Esophagus (tissue), 2 donors: ENCODE measurements around the gene SSBP3. TPM values are rescaled to one million over a fixed set of nuclear protein-coding genes. Genes with fewer than 3 reads are reported as not detected.
"Not testable (repeated sequence)": the region's sequence is repeated elsewhere in the genome, so short reads cannot be mapped to it uniquely, and the experiment has no call there.

Experiments
- H3K27ac ChIP-seq, 2 donors: one replicate each; pipeline ENCODE4 v1.5.1; 2013; ENCODE audit warnings: low read depth in 2 of 2, mild to moderate bottlenecking in 2 of 2, inconsistent platforms in 1 of 2, low read length in 1 of 2, moderate library complexity in 1 of 2
- H3K27me3 ChIP-seq, 2 donors: one replicate each; pipeline ENCODE4 v1.6.1; 2013; ENCODE audit warnings: low read length in 2 of 2, control low read depth in 1 of 2, mild to moderate bottlenecking in 1 of 2; ENCODE audit not compliant: insufficient read depth in 2 of 2, control insufficient read depth in 1 of 2
- H3K36me3 ChIP-seq, 2 donors: one replicate each; pipeline ENCODE4 v1.6.1; 2013; ENCODE audit warnings: low read length in 1 of 2; ENCODE audit not compliant: control insufficient read depth in 2 of 2, insufficient read depth in 2 of 2
- H3K4me1 ChIP-seq, 2 donors: one replicate each; pipeline ENCODE4 v1.6.1; 2013; ENCODE audit warnings: low read length in 1 of 2; ENCODE audit not compliant: control insufficient read depth in 2 of 2, insufficient read depth in 2 of 2
- H3K4me3 ChIP-seq, 2 donors: one replicate each; pipeline ENCODE4 v1.5.1; 2013; ENCODE audit warnings: low read length in 2 of 2, mild to moderate bottlenecking in 2 of 2, low read depth in 1 of 2, moderate library complexity in 1 of 2
- H3K9me3 ChIP-seq, 2 donors: one replicate each; pipeline ENCODE4 v1.6.1; 2013; ENCODE audit warnings: mild to moderate bottlenecking in 2 of 2, low read depth in 1 of 2, low read length in 1 of 2, moderate library complexity in 1 of 2; ENCODE audit not compliant: control insufficient read depth in 2 of 2, insufficient read depth in 1 of 2
- WGBS, 2 donors: extraction: QIAGEN DNeasy Blood & Tissue Kit; methylation state at CpG; one replicate each; pipeline ENCODE4 v1.1.7; 2013; 5-methylcytosine and 5-hydroxymethylcytosine counted together
- polyA plus RNA-seq, 2 donors: library from polyadenylated mRNA; stranded (reverse); fragments of 200-250 nt; gene quantifications; one replicate each; pipeline ENCODE4 v1.2.3, GENCODE V29; 2013
- donor health status: healthy with polysubstance abuse.
- donor health status: Bipolar disorder and iron deficiency.

Gene SSBP3
- polyA plus RNA-seq, 2 donors: 30.7 to 39.0 TPM

- not testable (repeated sequence) for H3K27ac ChIP-seq, H3K4me1 ChIP-seq, H3K4me3 ChIP-seq, H3K27me3 ChIP-seq, H3K9me3 ChIP-seq
- 96% methylated on average over 17 to 33 of the region's 33 CpGs for WGBS, 2 donors
- peaks cover 6 to 21% of the 10 kb centered on the region in 2 donors for H3K36me3 ChIP-seq
Observed at GRCh38 chr1:54233196-54233595, 173.0 kb downstream of the SSBP3 start.

DNA sequence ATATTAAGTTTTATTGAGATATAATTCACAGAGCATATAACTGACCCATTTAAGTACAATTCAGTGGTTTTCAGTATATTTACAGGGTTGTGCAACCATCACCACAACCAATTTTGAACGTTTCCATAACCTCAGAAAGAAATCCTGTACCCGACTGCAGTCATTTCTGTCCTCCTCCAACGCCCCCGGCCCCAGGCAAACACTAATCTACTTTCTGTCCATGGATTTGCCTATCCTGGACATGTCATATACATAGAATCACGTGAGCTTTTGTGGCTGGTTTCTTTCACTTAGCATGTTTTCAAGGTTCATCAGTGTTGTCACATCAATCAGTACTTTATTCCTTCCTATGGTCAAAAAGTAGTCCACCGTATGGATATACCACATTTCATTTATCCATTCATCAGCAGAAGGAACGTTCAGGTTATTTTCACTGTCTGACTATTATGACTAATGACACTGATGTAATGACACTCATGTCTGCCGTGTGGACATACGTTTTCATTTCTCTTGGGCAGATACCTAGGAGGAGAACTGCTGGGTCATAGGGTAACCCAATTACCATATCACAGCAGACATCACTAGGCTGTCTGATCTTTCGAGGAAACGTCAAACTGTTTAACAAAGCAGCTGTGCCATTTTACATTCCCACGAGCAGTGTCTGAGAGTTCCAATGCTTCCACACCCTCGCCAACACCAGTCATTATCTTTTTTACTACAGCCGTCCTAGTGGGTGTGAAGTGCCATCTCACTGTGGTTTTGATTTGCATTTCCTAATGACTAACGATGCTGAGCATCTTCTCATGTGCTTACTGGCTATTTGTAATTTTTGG is 175.5 kb downstream of the SSBP3 start:
- Histone ChIP-seq H3K9me3 (no peaks in the 10 kb centered on the region), H3K27me3 (no peaks in the 10 kb centered on the region), H3K36me3 (peaks cover 0 to 12% of the 10 kb centered on the region in 2 donors), H3K27ac (no peak overlapping the region), H3K4me1 (peaks cover 0 to 6% of the 10 kb centered on the region in 2 donors), H3K4me3 (no peak overlapping the region)
- WGBS, 2 donors: 68 to 74% methylated on average over 15 of the region's 15 CpGs

GRCh38 chr1:54229281-54229891 is 176.8 kb downstream of the SSBP3 start:
- H3K27me3 ChIP-seq: no peaks in the 10 kb centered on the region
- no peak overlapping the region for H3K27ac ChIP-seq
- WGBS, 2 donors: 42 to 54% methylated on average over 11 of the region's 11 CpGs
- H3K36me3 ChIP-seq: peaks cover 0 to 14% of the 10 kb centered on the region in 2 donors
- H3K4me3 ChIP-seq: no peak overlapping the region
- peaks cover 0 to 6% of the 10 kb centered on the region in 2 donors for H3K4me1 ChIP-seq
- no peaks in the 10 kb centered on the region for H3K9me3 ChIP-seq

- Histone ChIP-seq H3K27ac (no peak overlapping the region), H3K9me3 (no peaks in the 10 kb centered on the region), H3K4me3 (no peak overlapping the region), H3K27me3 (no peaks in the 10 kb centered on the region), H3K4me1 (peaks cover 0 to 6% of the 10 kb centered on the region in 2 donors), H3K36me3 (peaks cover 0 to 14% of the 10 kb centered on the region in 2 donors)
- WGBS, 2 donors: 92 to 95% methylated on average over 13 of the region's 13 CpGs
Observed at GRCh38 chr1:54228638-54229079, 177.5 kb downstream of the SSBP3 start.

DNA sequence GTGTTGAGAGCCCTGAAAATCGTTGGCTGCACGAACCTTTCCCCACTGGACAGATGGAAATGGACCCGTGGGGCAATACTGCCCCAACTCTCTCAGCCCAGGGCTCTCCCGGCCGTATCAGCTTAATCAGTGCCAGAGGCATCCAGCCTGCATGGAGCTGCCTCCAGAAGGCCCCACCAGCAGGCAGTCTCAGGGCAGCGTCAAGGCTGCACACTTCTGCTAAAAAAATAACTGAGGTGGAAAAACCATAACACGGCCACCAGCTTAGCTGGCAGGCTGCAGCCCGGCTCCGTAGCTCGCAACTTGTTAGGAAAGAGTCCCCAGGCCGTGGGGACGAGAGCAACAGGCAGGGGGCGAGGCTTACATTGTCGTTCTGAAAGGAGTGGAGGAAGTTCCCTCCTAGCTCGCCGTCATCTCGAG is 178.3 kb downstream of the SSBP3 start:
- Histone ChIP-seq H3K4me3 (no peak overlapping the region), H3K36me3 (peaks cover 0 to 14% of the 10 kb centered on the region in 2 donors), H3K27ac (no peak overlapping the region), H3K4me1 (peaks cover 0 to 6% of the 10 kb centered on the region in 2 donors), H3K9me3 (no peaks in the 10 kb centered on the region), H3K27me3 (no peaks in the 10 kb centered on the region)
- WGBS, 2 donors: 64 to 67% methylated on average over 17 of the region's 17 CpGs

DNA sequence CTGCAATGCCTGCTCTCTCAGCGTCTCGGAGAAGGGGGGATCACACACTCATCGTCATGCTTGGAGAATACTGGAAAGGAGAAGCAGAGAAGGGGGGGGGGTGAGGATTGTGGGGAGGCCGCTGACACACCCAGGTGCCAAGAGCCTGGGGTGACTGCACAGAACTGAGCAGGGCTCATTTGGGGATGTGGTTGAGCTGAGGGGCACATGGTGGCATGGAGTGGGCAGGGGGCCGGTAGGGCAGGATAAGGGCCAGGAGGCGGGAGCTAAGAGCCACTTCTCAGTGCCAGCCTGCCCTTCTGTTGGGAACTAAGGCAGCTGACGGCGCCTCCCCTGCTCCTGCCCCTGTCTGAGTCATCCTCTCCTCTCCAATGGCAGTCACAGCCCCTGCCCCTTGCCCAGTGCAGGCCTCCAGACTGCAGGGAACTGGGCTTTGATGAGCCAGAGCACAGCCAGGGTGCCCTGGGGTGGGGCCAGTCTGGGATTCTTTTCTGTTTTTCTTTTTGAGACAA is 179.0 kb downstream of the SSBP3 start:
- WGBS, 2 donors: 41 to 49% methylated on average over 7 to 8 of the region's 8 CpGs
- Histone ChIP-seq H3K9me3 (no peaks in the 10 kb centered on the region), H3K27ac (no peak overlapping the region), H3K27me3 (no peaks in the 10 kb centered on the region), H3K4me1 (peaks cover 0 to 6% of the 10 kb centered on the region in 2 donors), H3K4me3 (no peak overlapping the region), H3K36me3 (peaks cover 0 to 14% of the 10 kb centered on the region in 2 donors)

GRCh38 chr1:54225986-54226559 is 180.1 kb downstream of the SSBP3 start:
- H3K4me3 ChIP-seq: no peak overlapping the region
- peaks cover 0 to 6% of the 10 kb centered on the region in 2 donors for H3K4me1 ChIP-seq
- 84 to 90% methylated on average over 20 of the region's 20 CpGs for WGBS, 2 donors
- H3K36me3 ChIP-seq: peaks cover 0 to 14% of the 10 kb centered on the region in 2 donors
- H3K9me3 ChIP-seq: no peaks in the 10 kb centered on the region
- no peak overlapping the region for H3K27ac ChIP-seq
- H3K27me3 ChIP-seq: no peaks in the 10 kb centered on the region

GRCh38 chr1:54225378-54225777 is 180.8 kb downstream of the SSBP3 start:
- Histone ChIP-seq H3K27me3 (no peaks in the 10 kb centered on the region), H3K4me1 (peaks cover 0 to 6% of the 10 kb centered on the region in 2 donors), H3K27ac (no peak overlapping the region), H3K9me3 (no peaks in the 10 kb centered on the region), H3K4me3 (no peak overlapping the region), H3K36me3 (peaks cover 0 to 14% of the 10 kb centered on the region in 2 donors)
- 82 to 83% methylated on average over 6 of the region's 6 CpGs for WGBS, 2 donors

- Histone ChIP-seq H3K27ac (no peak overlapping the region), H3K4me1 (peaks cover under 1 to 7% of the 10 kb centered on the region in 2 donors), H3K9me3 (no peaks in the 10 kb centered on the region), H3K4me3 (no peak overlapping the region), H3K27me3 (no peaks in the 10 kb centered on the region), H3K36me3 (peaks cover 0 to 13% of the 10 kb centered on the region in 2 donors)
- 78 to 84% methylated on average over 6 of the region's 6 CpGs for WGBS, 2 donors
Observed at GRCh38 chr1:54224233-54224632, 182.0 kb downstream of the SSBP3 start.
